ENCODE data around the gene CCNT1.
"Not testable (repeated sequence)": the region's sequence is repeated elsewhere in the genome, so short reads cannot be mapped to it uniquely, and the experiment has no call there.

DNA sequence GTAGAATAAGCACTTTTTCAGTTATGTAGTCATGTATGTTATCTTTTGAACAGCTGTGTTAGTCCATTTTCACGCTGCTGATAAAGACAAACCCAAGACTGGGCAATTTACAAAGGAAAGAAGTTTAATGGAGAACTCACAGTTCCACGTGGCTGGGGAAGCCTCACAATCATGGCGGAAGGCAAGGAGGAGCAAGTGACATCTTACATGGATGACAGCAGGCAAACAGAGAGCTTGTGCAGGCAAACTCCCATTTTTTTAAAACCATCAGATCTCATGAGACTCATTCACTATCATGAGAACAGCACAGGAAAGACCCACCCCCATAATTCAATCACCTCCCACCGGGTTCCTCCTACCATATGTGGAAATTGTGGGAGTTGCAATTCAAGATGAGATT is 2.5 kb upstream of the CCNT1 start:
- TF ChIP-seq, protein P1, sequence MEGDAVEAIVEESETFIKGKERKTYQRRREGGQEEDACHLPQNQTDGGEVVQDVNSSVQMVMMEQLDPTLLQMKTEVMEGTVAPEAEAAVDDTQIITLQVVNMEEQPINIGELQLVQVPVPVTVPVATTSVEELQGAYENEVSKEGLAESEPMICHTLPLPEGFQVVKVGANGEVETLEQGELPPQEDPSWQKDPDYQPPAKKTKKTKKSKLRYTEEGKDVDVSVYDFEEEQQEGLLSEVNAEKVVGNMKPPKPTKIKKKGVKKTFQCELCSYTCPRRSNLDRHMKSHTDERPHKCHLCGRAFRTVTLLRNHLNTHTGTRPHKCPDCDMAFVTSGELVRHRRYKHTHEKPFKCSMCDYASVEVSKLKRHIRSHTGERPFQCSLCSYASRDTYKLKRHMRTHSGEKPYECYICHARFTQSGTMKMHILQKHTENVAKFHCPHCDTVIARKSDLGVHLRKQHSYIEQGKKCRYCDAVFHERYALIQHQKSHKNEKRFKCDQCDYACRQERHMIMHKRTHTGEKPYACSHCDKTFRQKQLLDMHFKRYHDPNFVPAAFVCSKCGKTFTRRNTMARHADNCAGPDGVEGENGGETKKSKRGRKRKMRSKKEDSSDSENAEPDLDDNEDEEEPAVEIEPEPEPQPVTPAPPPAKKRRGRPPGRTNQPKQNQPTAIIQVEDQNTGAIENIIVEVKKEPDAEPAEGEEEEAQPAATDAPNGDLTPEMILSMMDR (conservative IDR thresholded peaks at IDR 0.05; ENCODE audit: low read length) = not testable (repeated sequence)
- TF ChIP-seq EZH2phosphoT487 (IDR thresholded peaks at IDR 0.05; ENCODE audit: borderline replicate concordance, low read depth, low read length) = not testable (repeated sequence)
